Subcutaneous abdominal adipose tissue (tissue), 5 donors: ENCODE measurements around the gene FZR1.

ENCODE experiments used
- H3K27ac ChIP-seq: one replicate; pipeline ENCODE4 v1.7.0; 2013; ENCODE audit warnings: low read depth, mild to moderate bottlenecking, inconsistent platforms, low read length, moderate library complexity
- H3K27me3 ChIP-seq, 5 donors: one replicate each; pipeline ENCODE4 v1.7.0; 2013; ENCODE audit warnings: low read length in 5 of 5, inconsistent platforms in 1 of 5; ENCODE audit not compliant: control insufficient read depth in 5 of 5, insufficient read depth in 4 of 5
- H3K36me3 ChIP-seq, 5 donors: one replicate each; pipeline ENCODE4 v1.7.0; 2013; ENCODE audit warnings: low read length in 5 of 5; ENCODE audit not compliant: control insufficient read depth in 5 of 5, insufficient read depth in 5 of 5
- H3K4me1 ChIP-seq, 5 donors: one replicate each; pipeline ENCODE4 v1.7.0; 2013; ENCODE audit warnings: low read length in 5 of 5, mild to moderate bottlenecking in 3 of 5, moderate library complexity in 1 of 5; ENCODE audit not compliant: control insufficient read depth in 5 of 5, insufficient read depth in 5 of 5
- H3K4me3 ChIP-seq, 5 donors: one replicate each; pipeline ENCODE4 v1.7.0; 2013; ENCODE audit warnings: low read length in 5 of 5, low read depth in 1 of 5
- H3K9ac ChIP-seq, 5 donors: one replicate each; pipeline ENCODE4 v1.7.0; 2013; ENCODE audit warnings: low read length in 5 of 5, mild to moderate bottlenecking in 4 of 5, moderate library complexity in 3 of 5
- H3K9me3 ChIP-seq, 5 donors: one replicate each; pipeline ENCODE4 v1.7.0; 2013; ENCODE audit warnings: low read length in 5 of 5; ENCODE audit not compliant: control insufficient read depth in 5 of 5
- donor health status: healthy.
- donor health status: healthy.
- donor health status: healthy.
- donor health status: healthy.
- donor health status: healthy.

Gene FZR1

DNA sequence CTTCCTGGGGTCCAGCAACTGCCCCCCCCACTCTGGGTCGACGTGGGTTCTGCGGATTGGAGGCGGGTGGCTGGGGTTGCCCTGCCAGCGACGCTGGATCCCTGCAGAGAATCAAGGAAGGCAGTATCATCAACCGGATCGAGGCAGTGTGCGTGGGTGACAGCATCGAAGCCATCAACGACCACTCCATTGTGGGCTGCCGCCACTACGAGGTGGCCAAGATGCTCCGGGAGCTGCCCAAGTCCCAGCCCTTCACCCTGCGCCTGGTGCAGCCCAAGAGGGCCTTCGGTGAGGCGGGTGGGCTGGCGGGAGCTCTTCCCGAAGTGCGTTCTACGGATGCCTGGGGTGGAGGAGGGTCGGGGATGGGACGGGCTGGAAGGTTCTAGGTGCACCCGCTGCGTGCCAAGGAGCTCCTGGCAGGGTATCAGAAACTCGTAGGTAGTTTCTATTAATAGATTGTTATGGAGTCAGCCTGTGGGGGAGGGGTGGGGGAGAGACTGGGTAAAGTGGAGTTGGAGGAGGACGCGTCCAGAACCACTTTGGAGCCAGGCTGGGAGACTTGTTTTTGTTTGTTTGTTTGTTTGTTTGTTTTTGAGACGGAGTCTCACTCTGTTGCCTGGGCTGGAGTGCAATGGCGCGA is 80.7 kb downstream of the FZR1 start:
- Histone ChIP-seq H3K27ac (no peak overlapping the region), H3K4me3 (no peak overlapping the region)

More for the DNA sequence above, 80.7 kb downstream of the FZR1 start:
- Histone ChIP-seq H3K9ac (no peak overlapping the region), H3K4me1 (peaks cover 0 to 17% (median 7%) of the 10 kb centered on the region in 5 donors), H3K27me3 (peaks cover 5 to 12% (median 11%) of the 10 kb centered on the region in 5 donors), H3K36me3 (no peaks in the 10 kb centered on the region), H3K9me3 (no peaks in the 10 kb centered on the region)
